NB4 (cell line): ENCODE measurements around the gene SSBP3.
"Not testable (repeated sequence)": the region's sequence is repeated elsewhere in the genome, so short reads cannot be mapped to it uniquely, and the experiment has no call there.

Source experiments
- DNase-seq: peaks from one replicate; pipeline ENCODE4 v3.0.0; 2010; ENCODE audit warnings: low read depth
- H3K4me3 ChIP-seq: one replicate; pipeline ENCODE4 v1.5.1; 2011; ENCODE audit warnings: mild to moderate bottlenecking, low read depth, low read length, moderate library complexity
- MYC ChIP-seq: IDR thresholded peaks from 2 replicates; pipeline ENCODE4 v1.6.1; 2011; ENCODE audit warnings: low read depth, low read length
- POLR2A ChIP-seq: IDR thresholded peaks from 2 replicates; pipeline ENCODE4 v1.6.1; 2011; ENCODE audit warnings: mild to moderate bottlenecking; ENCODE audit not compliant: insufficient read length; ENCODE audit errors: extremely low read depth
- TF ChIP-seq, protein P1 (sequence below): IDR thresholded peaks from one replicate; pipeline ENCODE4 v1.5.1; 2012; ENCODE audit warnings: low read depth, low read length
- TF ChIP-seq, protein P2 (sequence below): IDR thresholded peaks from 2 replicates; pipeline ENCODE4 v1.6.1; 2011; ENCODE audit warnings: low read depth, low read length

Gene SSBP3

DNA sequence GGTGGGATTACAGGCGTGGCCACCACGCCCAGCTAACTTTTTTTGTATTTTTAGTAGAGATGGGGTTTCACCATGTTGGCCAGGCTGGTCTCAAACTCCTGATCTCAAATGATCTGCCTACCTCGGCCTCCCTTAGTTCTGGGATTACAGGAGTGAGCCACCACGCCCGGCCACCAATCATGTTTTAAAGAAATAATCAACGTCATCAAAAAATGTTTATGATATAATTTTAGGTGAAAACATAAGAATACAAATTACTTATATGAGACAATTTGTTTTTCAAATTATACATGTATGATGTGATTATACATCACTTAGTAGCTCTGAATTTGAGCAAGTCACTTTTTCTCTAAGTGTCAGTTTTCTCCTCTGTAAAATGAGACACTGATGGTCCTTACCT, 31.6 kb upstream of the SSBP3 start:
- TF ChIP-seq, protein P1, sequence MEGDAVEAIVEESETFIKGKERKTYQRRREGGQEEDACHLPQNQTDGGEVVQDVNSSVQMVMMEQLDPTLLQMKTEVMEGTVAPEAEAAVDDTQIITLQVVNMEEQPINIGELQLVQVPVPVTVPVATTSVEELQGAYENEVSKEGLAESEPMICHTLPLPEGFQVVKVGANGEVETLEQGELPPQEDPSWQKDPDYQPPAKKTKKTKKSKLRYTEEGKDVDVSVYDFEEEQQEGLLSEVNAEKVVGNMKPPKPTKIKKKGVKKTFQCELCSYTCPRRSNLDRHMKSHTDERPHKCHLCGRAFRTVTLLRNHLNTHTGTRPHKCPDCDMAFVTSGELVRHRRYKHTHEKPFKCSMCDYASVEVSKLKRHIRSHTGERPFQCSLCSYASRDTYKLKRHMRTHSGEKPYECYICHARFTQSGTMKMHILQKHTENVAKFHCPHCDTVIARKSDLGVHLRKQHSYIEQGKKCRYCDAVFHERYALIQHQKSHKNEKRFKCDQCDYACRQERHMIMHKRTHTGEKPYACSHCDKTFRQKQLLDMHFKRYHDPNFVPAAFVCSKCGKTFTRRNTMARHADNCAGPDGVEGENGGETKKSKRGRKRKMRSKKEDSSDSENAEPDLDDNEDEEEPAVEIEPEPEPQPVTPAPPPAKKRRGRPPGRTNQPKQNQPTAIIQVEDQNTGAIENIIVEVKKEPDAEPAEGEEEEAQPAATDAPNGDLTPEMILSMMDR: no peak
- TF ChIP-seq, protein P2, sequence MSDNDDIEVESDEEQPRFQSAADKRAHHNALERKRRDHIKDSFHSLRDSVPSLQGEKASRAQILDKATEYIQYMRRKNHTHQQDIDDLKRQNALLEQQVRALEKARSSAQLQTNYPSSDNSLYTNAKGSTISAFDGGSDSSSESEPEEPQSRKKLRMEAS: no peak
- no peak for TF ChIP-seq POLR2A
- TF ChIP-seq MYC: no peak
- no peak overlapping the region for H3K4me3 ChIP-seq
- no peak for DNase-seq

DNA sequence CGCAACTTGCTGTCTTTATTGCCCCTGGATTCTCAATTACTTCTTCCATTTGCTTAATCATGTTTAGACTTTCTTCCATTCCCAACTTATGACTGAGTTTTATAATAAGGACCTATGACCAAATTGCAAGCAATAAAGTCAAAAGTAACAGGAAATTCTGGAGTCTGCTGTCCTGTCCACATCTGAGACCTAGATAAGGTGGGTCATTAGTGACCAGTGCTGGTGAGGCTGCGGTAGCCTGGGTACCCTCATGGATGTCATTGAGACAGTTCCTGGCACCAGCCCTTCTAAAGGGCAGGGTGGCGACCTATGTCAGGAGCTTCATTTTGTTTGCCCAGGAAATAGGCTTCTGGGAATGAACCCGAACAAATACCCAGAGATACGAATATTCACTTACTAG, 30.6 kb upstream of the SSBP3 start:
- H3K4me3 ChIP-seq: no peak overlapping the region
- no peak for DNase-seq
- TF ChIP-seq, protein P2: no peak
- TF ChIP-seq MYC (no peak), POLR2A (no peak)
- TF ChIP-seq, protein P1: no peak

DNA sequence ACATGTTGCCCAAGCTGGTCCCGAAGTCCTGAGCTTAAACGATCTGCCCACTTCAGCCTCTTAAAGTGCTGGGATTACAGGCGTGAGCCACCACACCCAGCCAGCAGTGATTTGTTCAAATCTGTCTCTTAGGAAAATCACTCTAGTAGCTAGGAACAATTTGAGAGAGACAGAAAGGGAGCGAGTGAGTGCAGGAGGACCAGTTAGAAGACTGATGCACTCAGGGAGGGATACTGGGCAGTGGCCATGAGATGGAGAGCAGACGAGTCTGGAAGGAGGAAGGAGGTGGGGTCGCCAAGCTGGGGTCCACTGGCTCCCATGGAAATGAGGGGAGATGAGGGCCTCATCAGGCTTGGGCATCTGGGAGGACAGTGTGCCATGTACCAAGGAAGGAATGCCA, 23.6 kb upstream of the SSBP3 start:
- no peak for TF ChIP-seq MYC
- TF ChIP-seq POLR2A: no peak
- TF ChIP-seq, protein P2: no peak
- TF ChIP-seq, protein P1: no peak
- H3K4me3 ChIP-seq: no peak overlapping the region
- DNase-seq: no peak

DNA sequence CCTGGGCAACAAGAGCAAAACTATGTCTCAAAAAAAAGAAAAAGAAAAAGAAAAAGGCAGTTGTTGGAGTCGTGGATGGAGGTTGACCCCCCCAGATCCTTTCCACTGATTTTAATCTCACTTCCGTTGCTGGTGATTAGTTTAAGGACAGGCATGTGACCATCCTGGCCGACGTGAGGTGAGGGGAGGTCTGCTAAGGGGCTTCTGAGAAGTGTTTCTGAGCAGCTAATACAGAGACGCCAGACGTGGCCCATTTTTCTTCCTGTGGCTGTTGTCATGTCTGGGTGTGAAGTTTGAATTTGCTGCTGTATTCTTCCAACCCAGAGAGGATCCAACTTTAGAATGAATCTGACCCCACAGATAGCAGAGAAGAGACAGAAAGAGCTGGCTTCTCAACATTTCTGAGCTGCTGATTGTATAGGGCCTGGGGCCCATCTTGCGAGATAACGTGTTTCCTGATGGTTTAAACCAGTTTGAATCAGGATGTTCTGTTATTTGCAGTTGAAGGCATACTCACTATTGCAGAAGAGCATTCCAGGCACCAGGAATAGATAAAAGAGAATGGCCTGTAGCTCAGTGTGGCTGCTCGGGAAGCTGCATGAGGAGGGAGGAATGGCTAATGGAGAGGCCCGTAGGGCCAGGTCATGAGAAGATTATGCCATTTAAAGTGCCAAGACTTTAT, 22.8 kb upstream of the SSBP3 start:
- TF ChIP-seq, protein P1: no peak
- no peak for TF ChIP-seq POLR2A
- TF ChIP-seq MYC: no peak
- TF ChIP-seq, protein P2: no peak
- no peak for DNase-seq
- no peak overlapping the region for H3K4me3 ChIP-seq

DNA sequence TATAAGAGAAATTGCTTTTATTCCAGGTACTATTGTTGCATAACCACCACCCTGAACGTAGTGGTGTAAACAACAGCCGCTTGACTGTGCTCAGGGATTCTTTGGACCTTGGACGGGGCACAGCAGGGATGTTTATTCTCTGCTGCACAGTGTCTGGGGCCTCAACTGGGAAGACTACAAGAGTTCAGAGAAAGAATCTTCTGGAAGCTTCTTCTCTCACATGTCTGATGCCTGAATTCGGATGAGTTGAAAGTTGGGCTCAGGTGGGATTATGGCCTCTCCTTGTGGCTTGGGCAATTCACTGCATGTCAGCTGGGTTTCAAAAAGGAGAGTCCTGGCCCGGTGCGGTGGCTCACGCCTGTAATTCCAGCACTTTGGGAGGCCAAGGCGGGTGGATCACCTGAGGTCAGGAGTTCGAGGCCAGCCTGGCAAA, 19.0 kb upstream of the SSBP3 start:
- TF ChIP-seq, protein P2: no peak
- DNase-seq: no peak
- H3K4me3 ChIP-seq: no peak overlapping the region

DNA sequence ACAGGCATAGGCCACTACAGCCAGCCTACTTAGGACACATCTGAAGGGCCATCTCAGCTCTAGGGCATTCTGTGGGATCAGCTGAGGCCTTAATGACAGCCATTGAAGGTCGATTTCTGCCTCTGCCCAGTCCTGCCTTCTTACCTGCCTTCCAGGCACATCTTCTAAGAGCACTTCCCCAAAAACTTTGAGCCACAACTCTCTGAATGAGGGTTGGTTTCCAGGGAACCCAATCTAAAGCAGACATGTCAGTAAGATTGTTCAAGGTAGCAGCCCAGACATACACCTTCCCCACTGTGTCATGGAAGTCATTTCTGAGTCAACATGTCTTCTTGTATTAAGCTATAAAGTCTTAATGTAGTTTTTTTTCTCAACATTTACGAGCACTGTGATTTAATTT, 18.2 kb upstream of the SSBP3 start:
- no peak for DNase-seq
- no peak overlapping the region for H3K4me3 ChIP-seq
- TF ChIP-seq POLR2A: no peak

DNA sequence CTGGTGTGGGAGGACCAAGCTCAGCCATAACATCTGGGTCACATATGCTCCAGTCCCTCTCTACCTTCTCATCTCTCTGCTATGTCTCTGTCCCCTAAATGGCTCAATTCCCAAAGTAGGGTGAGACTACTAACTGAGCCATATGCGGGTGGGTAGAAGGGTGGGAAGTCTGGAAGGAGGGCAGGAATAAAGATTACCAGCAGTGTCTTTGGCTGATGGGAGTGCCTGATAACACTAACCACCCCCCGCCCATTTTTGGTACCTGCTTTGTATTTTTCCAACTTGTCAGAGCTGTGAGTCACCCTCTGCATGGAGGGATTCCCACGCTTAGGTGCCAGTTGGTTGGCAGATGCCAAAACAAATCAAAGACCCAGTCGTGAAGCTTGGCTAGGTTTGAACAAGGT, 14.9 kb upstream of the SSBP3 start:
- TF ChIP-seq MYC (no peak), POLR2A (no peak)
- TF ChIP-seq, protein P1: no peak
- TF ChIP-seq, protein P2: no peak
- no peak for DNase-seq
- H3K4me3 ChIP-seq: no peak overlapping the region

DNA sequence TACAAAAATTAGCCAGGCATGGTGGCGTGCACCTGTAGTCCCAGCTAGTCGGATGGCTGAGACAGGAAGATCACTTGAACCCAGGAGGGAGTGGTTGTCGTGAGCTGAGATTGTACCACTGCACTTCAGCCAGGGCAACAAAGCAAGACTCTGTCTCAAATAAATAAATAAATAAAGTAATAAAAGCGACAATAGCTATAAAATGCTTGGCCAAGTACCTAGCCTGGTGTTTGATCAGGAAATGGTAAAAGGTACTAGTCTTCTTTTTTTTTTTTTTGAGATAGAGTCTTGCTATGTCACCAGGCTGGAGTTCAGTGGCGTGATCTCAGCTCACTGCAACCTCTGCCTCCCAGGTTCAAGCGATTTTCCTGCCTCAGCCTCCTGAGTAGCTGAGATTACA, 12.4 kb upstream of the SSBP3 start:
- H3K4me3 ChIP-seq, DNase-seq: not testable (repeated sequence)
